ENCODE data around the gene TPR.
"Not testable (repeated sequence)": the region's sequence is repeated elsewhere in the genome, so short reads cannot be mapped to it uniquely, and the experiment has no call there.

Gene TPR

GRCh38 chr1:186375152-186375928, at the start of gene TPR, which contains the start of gene ODR4:
Gene TPR, minus strand, starts transcription at chr1:186375253. Its CDS starts 225 bp downstream, at chr1:186375028.
Gene ODR4, plus strand, starts transcription at chr1:186375838. Its CDS starts 3,948 bp downstream, at chr1:186379786.
- peak; percentile 97 for DNase-seq

GRCh38 chr1:186424539-186424938, 49.5 kb upstream of the TPR start:
- DNase-seq: no peak

- no peak for DNase-seq
Observed at GRCh38 chr1:186421446-186421845, 46.4 kb upstream of the TPR start.

DNA sequence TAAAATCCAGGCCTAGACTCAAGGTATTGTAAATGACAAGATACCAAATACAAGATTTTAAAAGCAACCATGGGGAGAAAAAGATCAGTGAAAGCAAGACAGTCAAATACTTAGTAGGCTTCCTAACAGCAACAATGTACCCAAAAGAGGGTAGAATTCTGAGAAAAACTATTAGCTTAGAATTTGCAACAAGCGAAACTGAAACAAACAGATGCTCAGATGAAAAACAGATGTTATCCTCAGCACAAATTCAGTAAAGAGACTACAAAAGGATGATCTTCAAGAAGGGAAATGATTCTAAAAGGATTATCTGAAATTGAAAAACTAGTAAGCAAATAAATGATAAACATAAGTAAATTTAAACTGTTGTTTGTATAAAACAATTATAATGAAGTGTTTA, 45.9 kb upstream of the TPR start:
- DNase-seq: no peak

GRCh38 chr1:186420311-186420710, 45.3 kb upstream of the TPR start:
- no peak for DNase-seq

DNA sequence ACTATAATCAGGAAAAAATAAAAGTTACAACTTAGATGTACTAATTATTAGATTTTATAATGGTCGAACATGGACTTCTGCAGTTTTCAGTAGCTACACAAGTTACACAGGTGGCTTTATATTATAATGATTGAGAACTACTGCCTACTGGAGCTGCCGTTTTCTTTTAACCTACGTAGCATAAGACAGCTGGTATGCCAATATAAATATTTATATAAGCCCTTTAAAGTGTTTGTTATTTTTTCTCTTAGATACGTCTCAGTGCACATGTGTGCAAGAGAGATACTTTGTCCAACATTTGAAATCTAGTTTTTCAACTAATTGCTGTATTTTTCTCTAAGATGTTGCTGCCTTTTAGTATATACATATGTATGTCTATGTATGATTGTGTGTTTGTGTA, 43.5 kb upstream of the TPR start:
- no peak for DNase-seq

- DNase-seq: no peak
Observed at GRCh38 chr1:186413319-186413718, 38.3 kb upstream of the TPR start.

GRCh38 chr1:186409091-186409490, 34.0 kb upstream of the TPR start:
- no peak for DNase-seq

DNA sequence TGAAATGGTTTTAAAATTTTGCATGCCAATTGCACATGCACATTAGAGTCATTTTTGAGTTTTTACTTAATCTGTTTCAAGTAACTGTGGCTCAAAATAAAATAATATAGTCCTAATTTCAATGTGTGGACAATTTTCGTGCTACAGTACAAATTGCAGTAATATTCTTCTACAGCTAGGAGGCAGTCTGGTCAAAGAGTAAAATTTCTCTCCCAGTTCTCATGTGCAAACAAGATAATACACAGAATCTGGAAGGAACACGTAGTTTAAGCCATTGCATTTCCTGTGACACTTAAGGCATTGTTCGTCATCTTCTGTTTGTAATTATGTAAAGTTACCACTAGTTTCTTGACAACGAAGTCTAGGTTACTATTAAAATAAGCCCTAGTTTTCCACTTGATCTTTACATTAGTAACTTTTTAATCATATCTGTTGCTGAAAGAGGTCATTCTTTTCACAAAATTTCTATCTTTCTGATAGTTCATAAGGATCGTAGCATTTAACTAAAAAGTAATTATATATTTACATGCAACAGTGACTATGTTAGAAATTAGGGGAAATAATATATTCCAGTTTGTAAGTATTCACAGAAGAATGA, 29.5 kb upstream of the TPR start:
- DNase-seq: no peak

GRCh38 chr1:186403632-186404031, 28.6 kb upstream of the TPR start:
- DNase-seq: no peak

GRCh38 chr1:186401446-186401845, 26.4 kb upstream of the TPR start:
- DNase-seq: not testable (repeated sequence)

- DNase-seq: not testable (repeated sequence)
Observed at GRCh38 chr1:186392711-186393110, 17.7 kb upstream of the TPR start.

DNA sequence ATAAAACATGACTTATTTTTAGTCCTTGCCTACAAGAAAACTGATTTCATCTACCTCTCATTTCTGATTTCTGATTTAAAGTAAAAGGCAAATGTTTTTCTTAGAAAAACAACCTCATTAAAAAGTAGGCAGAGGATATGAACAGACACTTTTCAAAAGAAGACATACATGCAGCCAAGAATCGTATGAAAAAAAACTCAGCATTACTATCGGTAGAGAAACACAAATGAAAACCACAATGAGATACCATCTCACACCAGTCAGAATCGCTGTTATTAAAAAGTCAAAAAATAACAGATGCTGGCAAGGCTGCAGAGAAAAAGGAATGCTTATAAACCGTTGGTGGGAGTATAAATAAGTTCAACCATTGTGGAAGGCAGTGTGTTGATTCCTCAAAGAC, 16.8 kb upstream of the TPR start:
- no peak for DNase-seq

DNA sequence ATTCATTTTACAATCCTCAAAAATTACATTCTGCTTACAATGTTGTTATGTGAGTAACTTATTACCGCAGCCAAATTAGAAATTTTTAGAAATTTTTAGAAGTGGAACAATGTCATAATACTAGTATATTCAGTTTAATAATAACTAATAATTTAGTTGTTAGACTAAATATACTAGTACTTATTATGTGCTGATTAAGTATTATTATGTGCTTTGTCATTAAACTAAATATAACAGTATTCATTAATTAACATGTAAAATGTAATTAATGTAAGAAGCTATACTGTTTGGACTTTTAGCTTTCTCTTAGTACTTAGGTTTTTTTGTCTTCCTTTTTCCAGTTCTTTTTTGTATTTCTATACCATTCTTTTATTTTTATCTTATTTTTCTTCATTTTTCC, 15.9 kb upstream of the TPR start:
- no peak for DNase-seq

DNA sequence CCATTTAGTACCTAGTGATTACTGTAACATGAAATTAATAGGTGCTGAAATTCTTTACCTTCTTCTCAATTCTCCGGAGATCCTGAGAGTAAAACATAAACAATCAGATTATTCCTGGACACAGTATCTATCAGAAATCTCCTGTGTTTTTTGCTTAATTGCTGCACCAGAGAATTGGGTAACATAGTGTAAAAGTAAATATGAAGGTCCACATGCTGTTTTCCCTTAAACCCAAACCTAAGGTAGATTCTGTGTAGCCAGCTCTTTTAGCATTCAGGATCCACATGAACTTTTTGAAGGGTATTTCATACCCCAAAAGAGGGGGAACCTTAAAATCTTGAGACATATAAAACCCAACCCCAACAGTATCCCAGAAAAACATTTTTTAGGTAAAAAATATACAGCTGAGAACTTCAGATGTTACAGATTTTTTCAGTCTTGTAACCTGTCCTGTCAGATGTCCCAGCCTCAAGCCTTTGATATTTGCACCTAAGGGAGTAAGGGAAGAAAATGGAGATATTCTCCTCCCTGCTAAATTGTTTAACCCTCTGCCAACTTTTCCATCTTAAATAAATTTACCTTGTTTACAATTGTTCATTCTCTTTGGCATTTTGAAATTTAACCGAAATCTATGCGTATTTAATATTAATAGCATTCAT, 11.8 kb upstream of the TPR start:
- DNase-seq: no peak

GRCh38 chr1:186375929-186376319, 871 bp upstream of the TPR start:
- DNase-seq: no peak

DNA sequence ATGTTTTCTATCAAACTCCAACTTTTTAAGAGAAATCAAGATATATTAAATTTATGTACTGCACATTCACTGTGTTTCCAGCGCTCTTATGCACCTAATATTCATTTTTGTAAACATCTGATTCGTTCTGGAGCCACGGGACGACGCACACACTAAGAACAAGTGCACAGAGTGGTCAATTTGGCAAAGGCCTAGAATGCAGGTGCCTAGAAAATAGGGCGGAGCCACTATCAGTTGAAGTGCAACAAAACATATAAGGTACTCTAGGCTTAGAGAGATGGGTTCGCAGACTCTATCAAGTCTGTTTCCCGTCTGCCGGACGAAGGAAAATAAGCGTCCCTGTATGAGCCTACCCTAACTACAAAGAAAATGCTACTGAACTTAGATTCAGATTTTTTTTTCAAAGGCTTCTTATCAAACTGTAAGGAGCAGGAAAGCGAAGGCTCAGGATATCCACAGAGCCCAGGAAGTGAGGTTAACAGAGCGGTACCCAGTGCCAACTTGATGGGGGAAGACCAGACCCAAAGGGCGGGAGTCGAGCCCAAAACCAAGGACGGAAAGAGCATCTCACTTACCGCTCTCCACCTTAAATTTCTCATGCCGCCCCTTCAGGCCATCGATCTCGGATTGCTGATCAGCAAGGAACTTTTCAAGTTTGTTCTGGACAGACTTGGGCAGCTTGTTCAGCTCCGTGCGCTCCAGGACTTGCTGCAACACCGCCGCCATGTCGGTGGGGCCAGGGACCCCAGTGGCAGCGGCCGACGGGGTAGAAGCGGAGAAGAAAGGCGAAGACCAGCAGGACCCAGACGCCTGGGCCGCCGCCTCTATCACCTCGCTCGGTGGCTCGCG, 526 bp downstream of the TPR start:
- DNase-seq: peak; percentile 50

GRCh38 chr1:186347837-186348691, 27.0 kb downstream of the TPR start:
- DNase-seq: not testable (repeated sequence)

DNA sequence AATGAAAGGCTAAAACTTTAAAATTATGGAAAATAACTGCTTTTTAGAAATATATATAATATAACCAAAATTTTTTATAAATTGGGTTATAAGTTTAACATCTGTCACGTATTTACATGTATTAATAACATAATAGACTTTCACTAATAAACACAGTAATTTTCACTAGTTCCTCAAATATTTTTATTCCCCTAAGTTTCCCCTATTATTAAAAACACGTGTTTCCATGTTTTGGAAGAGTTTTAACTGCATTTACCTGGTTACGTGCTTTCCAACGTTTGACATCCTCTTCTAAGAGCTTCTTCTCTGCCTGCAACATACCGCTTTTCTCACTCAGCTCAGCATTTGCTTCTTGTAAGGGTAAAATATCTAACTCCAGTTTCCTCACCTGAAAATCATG, 34.3 kb downstream of the TPR start:
- DNase-seq: no peak

- DNase-seq: no peak
Observed at GRCh38 chr1:186337554-186337953, 37.5 kb downstream of the TPR start.

DNA sequence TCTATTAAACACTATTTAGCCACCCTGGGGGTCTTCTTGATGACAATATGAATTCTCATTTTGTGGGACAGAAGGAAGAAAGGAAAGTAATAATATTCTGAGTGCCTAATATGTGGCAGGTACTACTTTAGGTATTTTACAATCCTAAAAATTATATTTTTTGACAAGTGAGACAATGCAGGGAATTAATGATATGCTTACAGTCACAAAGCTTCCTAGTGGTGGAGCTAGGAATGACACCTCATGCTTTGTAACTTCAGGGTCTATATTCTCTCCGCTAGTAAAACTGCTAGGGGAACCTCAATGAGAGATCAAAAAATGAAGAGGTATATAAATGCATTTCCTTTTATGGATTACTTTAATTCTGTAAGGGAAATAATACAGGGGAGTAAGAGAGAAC, 44.3 kb downstream of the TPR start:
- no peak for DNase-seq

DNA sequence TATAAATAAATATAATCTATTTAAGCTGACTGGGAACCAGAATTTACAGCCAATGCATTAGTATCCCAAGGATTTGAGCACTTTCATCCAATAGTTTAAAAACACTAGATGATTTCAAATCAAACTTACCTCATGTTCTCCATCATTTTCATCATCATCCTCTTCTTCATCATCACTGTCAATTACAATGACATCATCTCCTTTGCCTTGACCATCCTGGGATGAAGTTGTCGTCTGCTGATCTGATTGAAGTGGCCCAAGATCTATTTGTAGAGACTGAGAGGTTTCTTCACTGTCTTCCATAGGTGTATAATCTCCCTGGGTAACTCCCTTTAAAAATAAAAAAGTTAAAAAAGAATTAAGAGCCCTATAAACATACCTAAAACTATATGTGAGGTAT, 47.7 kb downstream of the TPR start:
- no peak for DNase-seq
